GM03348 (cell line): ENCODE measurements around the gene MPPE1.
"Not testable (repeated sequence)": the region's sequence is repeated elsewhere in the genome, so short reads cannot be mapped to it uniquely, and the experiment has no call there.

Experiments
- DNase-seq: peaks from one replicate; pipeline ENCODE4 v3.0.0; 2012; ENCODE audit warnings: low spot score

Gene MPPE1, protein sequence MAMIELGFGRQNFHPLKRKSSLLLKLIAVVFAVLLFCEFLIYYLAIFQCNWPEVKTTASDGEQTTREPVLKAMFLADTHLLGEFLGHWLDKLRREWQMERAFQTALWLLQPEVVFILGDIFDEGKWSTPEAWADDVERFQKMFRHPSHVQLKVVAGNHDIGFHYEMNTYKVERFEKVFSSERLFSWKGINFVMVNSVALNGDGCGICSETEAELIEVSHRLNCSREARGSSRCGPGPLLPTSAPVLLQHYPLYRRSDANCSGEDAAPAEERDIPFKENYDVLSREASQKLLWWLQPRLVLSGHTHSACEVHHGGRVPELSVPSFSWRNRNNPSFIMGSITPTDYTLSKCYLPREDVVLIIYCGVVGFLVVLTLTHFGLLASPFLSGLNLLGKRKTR

GRCh38 chr18:11908182-11909060, at the start of gene MPPE1:
TSS of gene MPPE1 (minus strand) at chr18:11908317. CDS start at chr18:11897264, 11,053 bp downstream.
- peak; percentile 96 for DNase-seq

- no peak for DNase-seq
Measured at GRCh38 chr18:11957636-11958035, 49.5 kb upstream of the MPPE1 start.

- DNase-seq: no peak
Measured at GRCh38 chr18:11956371-11957308, 48.5 kb upstream of the MPPE1 start.

GRCh38 chr18:11955239-11956029, 47.3 kb upstream of the MPPE1 start:
- peak; percentile 62 for DNase-seq

DNA sequence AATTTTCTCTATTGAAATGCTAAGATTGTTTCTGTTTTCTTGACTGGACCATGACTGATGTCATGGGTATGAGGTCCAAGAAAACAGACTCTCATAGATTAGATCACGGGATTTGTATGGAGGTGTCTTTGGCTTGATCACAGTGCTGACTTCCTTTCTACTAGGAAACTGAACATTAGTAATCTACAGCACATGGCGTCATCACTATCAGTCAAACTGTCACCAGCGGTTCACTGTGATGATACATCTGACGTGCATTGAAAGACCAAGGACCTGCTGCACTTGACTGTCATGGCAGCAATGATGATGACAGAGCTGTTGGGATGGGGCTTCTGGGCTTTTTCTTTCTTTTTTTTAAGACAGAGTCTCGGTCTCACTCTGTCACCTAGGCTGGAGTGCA, 45.0 kb upstream of the MPPE1 start:
- no peak for DNase-seq

DNA sequence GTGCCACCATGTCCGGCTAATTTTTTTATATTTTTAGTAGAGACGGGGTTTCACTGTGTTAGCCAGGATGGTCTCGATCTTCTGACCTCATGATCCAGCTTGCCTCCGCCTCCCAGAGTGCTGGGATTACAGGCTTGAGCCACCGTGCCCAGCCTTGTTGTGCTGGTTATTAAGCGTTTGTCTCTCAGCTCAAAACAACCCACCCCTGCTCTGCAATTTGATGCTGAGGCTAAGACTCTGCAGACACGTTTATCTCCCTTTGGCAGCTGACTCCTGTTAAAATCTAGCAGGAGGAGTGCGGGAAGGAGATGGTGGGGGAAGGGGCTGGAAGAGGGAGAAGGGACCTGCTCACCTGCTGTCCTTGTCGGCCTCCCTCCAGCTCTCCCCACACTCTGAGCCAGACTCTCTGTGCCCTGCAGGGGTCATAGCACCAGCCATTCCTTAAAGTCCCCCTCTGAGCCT, 43.3 kb upstream of the MPPE1 start:
- no peak for DNase-seq

GRCh38 chr18:11950824-11951223, 42.7 kb upstream of the MPPE1 start:
- no peak for DNase-seq

DNA sequence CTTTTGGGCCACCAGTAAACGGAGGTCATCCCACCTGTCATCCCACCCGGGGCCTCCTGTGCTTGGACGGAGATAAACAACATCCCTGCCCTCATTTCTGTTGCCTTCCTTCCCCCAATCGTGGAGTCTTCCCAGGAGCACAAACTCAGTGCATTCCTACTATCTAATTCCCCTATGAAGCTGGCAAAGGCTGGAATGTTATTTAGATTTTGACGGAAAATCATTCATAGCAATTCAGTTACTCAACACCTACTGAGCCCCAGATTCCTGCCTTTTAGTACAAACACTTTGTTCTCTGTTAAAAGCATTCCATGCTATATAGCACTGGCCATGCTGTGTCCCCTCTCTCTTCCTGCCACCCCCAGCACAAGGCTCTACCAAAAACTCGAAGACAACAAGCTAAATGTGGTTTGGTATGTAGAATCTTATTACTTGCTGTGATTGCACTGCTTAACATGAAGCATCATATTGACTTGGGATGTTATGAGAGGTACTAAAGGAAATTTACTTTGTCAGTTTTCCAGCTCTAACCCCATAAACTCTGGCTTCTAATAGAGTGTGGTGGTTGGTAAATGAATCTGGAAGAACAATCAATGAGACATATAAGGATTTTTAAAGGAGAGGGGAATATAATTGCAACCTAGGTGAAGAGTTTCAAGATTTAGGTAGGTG, 40.9 kb upstream of the MPPE1 start:
- no peak for DNase-seq

DNA sequence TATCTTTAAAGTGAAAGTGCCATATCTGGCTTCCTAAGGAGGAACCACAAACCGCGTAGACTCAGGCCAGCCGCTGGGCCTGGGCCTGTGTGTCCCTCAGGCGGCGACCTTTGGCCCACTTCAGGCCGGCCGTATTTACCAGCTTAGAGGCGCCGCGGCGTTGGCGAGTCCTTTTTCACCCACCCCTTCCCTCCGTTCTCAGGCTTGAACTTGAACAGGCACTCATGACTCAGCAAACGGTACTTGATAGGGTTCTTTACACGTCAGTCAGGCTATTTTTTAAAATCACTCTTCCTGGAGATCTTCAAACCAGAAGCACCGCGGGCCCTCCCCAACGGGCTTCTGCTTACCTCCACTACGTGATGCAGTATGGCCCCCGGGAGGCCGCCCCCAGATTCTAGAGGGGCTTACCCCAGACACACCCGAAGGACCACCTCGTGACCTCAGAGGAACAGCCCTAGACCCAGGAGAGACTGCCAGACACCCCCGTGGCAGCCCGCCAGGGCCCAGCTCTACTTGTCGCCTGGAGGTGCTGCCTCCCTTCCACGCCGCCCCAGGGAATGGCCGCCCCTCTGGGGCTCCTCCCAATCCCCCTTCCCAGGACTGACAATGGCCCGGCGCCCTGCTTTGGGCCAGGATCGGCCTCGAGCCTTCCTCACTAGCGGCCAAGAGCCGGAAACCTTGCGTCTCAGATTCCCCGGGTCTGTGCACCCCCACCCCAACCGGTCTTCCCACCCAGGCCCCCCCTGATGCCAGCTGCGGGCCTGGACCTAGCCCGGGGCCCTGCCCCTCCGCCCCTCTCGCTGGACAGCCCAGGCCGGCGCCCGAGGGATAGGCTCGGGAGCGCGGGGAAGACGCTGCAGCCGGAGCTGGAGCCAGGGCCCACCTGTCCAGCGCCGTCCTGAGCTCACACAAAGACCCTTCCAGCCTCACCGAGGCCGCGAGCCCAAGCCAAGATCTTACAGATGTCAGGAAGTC, 39.4 kb upstream of the MPPE1 start:
- peak; percentile 86 for DNase-seq

DNA sequence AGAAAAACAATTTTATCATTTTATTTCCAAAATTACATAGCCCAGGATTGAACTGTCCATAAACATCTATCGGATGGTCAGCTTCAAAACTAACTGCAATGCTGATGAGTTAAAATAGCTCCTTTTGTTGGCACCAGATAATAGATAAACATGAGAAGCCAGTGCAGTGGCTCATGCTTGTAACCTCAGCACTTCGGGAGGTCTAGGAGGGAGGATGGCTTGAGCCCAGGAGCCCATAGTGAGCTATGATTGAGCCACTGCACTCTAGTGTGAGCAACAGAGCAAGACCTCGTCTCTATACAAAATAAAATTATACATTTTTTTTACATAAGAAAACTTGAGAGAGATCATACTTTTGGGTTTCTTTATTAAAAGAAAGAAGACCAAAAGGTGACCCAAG, 38.6 kb upstream of the MPPE1 start:
- no peak for DNase-seq

DNA sequence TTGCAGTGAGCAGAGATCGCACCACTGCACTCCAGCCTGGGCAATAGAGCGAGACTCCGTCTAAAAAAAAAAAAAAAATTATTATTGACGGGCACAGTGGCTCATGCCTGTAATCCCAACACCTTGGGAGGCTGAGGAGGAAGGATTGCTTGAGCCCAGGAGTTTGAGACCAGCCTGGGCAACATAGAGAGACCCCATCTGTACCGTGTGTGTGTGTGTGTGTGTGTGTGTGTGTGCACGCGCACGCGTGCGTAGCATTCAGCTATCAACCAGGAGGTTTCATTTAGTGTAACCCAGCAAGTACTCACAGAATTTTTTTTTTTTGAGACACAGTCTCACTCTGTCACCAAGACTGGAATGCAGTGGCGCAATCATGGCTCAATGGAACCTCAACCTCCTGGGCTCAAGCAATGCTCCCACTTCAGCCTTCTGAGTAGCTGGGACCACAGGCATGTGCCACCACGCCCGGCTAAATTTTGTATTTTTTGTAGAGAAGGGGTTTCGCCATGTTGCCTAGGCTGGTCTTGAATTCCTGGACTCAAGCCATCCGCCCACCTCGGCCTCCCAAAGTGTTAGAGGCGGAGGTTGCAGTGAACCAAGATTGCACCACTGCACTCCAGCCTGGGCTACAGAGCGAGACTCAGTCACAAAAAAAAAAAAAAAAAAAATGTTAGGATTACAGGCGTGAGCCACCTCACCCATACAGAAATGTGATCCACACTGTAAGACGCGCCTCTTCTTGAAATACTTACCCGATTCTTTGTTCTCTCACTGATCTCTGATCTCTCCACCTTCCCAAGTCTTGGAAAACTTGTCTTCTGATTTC, 37.9 kb upstream of the MPPE1 start:
- not testable (repeated sequence) for DNase-seq

GRCh38 chr18:11944786-11945185, 36.7 kb upstream of the MPPE1 start:
- no peak for DNase-seq

- DNase-seq: no peak
Measured at GRCh38 chr18:11944252-11944651, 36.1 kb upstream of the MPPE1 start.

DNA sequence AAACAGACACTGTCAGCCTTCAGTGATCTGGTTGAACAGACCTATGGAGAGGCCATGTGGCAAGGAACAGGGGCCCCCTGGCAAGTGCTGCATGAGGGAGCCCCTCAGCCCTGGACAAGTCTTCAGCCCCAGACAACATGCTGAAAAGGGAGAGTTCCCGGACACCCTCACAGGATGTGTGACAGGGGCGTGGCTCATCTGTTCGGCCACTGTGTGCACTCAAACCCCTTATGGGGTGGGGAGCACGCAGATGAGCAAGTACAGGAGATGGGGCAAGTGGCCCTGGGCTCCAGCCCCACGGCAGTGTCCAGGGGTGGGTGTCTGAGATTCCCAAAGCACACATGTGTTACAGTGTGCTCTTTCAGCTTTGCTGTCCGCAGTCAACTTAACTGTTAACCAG, 35.4 kb upstream of the MPPE1 start:
- no peak for DNase-seq

GRCh38 chr18:11940956-11941355, 32.8 kb upstream of the MPPE1 start:
- no peak for DNase-seq

- peak; percentile 78 for DNase-seq
Measured at GRCh38 chr18:11937874-11938478, 29.9 kb upstream of the MPPE1 start.

GRCh38 chr18:11932393-11932792, 24.3 kb upstream of the MPPE1 start:
- DNase-seq: no peak

- DNase-seq: no peak
Measured at GRCh38 chr18:11927497-11927896, 19.4 kb upstream of the MPPE1 start.
